ENCODE measurements around the gene OGT.
"Not testable (repeated sequence)": the region's sequence is repeated elsewhere in the genome, so short reads cannot be mapped to it uniquely, and the experiment has no call there.

The OGT gene

DNA sequence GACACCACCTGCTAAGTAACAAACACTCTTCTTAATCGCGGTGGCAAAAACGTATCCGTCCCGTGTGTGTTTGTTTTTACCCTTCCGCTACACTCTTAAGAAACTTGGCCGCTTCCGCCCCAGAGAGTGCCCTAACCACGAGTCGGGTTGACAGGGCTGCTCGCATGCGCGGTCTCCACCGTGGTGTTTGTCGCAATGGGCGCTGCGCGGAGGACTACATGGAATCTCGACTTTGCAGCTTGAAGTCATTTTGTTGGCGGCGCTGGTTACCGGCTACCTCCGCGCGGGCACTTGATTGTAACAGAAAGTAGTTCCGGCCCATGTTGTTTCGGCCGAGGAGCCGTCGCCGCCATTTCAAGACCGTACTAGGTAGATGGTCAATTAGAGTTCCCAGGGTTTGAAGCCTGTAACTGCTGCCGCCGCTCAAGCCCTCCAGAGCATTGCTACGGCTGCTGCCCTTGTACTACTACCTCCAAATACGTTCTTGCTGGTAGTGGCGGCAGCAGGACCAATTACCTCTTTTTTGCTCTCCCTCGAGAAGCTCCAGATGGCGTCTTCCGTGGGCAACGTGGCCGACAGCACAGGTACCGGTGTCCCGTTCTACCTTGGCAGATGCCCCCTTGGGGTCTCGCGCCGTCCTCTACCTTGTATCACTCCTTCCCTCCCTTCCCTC is at the start of gene OGT:
OGT (plus strand) TSS at position 352 of the 673 bp plus-strand sequence; CDS start at position 548, 196 bp downstream.
- peak; percentile 87 for DNase-seq

GRCh38 chrX:71487814-71488213 is 45.1 kb upstream of the OGT start:
- DNase-seq, result no peak

- no peak for DNase-seq
Measured at GRCh38 chrX:71489540-71489939, 43.4 kb upstream of the OGT start.

GRCh38 chrX:71492231-71493065 is 40.5 kb upstream of the OGT start:
- DNase-seq, result no peak

DNA sequence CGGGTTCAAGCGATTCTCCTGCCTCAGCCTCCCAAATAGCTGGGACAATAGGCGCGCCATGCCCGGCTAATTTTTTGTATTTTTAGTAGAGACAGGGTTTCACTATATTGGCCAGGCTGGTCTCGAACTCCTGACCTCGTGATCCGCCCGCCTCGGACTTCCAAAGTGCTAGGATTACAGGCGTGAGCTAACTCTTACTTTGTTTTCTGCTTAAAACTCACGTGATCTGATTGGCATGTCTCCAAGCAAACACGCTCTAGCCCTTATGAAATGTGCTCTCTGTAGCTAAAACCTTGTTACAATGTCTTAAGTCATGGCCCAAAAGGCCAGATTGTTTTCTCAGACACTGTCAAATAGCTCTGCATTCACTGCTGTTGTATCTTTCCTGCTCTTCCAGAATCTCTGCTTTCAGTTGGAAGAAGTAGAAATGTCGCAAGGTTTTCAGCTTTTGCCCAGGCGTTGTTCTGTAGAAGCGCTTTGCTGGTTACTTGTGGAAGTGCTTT is 39.7 kb upstream of the OGT start:
- DNase-seq, result no peak

DNA sequence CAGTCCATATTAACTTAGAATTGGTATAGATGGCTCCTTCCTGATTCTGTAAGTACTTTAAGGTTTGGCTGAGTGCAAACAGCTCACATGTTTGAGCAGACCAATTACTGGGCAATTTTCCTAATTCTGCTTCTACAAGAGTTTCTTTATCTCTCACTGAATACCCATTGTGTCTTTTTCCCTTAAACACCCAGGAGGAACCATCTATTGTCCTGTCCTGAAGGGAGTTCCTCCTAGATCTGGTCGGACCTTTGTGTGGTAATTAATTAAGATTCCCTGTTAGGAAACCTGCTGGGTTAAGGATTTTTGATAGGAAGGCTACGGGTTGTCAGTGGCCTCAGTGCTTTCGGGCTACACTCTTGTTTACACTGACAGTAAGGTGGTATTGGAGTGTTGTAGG is 36.9 kb upstream of the OGT start:
- not testable (repeated sequence) for DNase-seq

- no peak for DNase-seq
Measured at GRCh38 chrX:71496476-71496875, 36.4 kb upstream of the OGT start.

- DNase-seq, result not testable (repeated sequence)
Measured at GRCh38 chrX:71502080-71502479, 30.8 kb upstream of the OGT start.

DNA sequence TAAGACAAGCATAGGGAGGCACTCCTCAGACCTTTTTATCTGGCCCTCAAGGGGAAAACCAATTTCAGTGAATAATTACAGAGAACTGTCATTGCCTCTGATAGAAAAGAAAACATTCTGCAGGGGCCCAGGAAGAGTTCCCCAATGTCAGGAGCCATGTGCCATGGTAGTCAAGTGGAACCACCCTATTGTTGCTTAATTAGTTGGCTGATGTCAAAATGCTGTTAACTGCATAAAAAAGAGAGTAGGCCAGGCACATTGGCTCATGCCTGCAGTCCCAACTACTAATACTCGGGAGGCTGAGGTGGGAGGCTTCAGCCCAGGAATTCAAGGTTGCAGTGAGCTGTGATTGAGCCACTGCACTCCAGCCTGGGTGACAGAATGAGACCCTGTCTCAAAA is 28.6 kb upstream of the OGT start:
- DNase-seq, result no peak

- DNase-seq, result no peak
Measured at GRCh38 chrX:71509289-71509688, 23.6 kb upstream of the OGT start.

GRCh38 chrX:71510161-71510560 is 22.7 kb upstream of the OGT start:
- no peak for DNase-seq

- DNase-seq, result not testable (repeated sequence)
Measured at GRCh38 chrX:71513731-71514130, 19.2 kb upstream of the OGT start.

GRCh38 chrX:71514367-71515037 is 18.4 kb upstream of the OGT start:
- no peak for DNase-seq

- no peak for DNase-seq
Measured at GRCh38 chrX:71515038-71515396, 17.9 kb upstream of the OGT start.

- no peak for DNase-seq
Measured at GRCh38 chrX:71525316-71525715, 7.6 kb upstream of the OGT start.

DNA sequence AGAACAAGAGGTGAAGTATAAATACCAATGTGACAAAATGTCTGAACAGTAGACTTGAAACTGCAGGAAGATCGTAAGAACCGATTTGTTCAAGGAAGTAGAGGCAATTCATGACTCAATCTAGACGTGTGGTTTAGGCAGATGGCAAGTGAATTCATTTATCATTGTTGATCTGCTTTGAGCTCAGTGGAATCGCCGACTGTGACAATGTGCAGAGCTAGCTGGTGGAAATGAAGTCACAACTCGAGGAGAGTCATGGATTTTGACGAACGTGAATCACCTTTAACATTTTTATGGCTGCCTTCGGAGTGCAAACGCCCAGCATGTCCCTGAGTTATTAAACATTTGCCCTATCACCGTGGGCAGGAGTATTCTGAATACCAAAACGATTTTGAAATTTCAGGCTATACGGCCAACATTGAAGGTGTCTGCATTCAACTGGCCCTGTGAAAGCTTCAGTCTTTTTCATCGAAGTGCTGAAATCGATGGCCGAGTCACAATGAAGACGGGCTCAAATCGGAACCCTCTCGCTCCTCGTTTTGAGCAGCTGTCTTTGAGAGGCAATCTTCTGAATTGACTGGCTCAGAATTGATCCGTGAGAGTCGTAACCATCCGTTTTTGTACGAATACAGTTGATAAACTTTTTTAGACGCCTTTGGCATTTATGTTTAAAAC is 689 bp upstream of the OGT start:
- DNase-seq, result no peak

GRCh38 chrX:71533516-71533850 is 579 bp downstream of the OGT start:
- DNase-seq, result no peak

- peak; percentile 30 for DNase-seq
Measured at GRCh38 chrX:71533851-71534561, 1.1 kb downstream of the OGT start.

GRCh38 chrX:71534773-71535544 is 2.1 kb downstream of the OGT start:
- DNase-seq, result no peak

DNA sequence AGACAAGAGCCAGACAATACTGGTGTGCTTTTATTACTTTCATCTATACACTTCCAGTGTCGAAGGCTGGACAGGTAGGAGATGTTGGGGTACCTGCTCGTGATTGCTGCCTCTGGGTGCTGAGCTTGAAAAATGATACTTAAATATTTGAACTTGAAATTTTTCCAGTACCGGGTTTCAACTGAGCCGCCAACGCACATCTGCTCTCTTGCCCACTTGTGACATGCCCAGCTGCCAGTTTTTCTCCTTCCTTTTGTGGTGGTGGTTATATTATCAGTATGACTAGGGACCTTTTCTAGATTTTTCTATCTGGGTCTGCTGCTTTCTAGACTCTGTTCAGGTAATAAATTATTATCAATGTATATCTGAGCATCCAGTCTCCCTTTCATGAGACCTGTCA is 3.4 kb downstream of the OGT start:
- no peak for DNase-seq

- no peak for DNase-seq
Measured at GRCh38 chrX:71537743-71538142, 4.8 kb downstream of the OGT start.

DNA sequence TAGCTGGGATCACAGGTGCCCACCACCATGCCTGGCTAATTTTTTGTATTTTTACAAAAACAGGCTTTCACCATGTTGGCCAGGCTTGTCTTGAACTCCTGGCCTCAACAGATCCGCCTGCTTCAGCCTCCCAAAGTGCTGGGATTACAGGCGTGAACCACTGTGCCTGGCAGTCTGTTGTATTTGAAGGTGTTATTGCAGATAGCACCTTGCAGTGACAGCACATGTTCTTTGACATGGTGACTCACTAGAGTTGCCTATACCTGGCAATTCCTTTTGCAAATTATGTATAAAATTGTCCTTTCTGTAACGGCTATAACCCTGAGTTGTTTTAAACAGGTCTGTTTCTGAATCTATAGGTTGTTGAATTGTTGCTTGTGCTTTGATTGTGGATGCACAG is 7.9 kb downstream of the OGT start:
- DNase-seq, result no peak
